Measurements from ENCODE around the gene PPP2R2C. TPM values are rescaled to one million over a fixed set of nuclear protein-coding genes. Genes with fewer than 3 reads are reported as not detected.

PPP2R2C gene
- total RNA-seq, 1 experiment from 2014 or later, result 26.7 TPM

DNA sequence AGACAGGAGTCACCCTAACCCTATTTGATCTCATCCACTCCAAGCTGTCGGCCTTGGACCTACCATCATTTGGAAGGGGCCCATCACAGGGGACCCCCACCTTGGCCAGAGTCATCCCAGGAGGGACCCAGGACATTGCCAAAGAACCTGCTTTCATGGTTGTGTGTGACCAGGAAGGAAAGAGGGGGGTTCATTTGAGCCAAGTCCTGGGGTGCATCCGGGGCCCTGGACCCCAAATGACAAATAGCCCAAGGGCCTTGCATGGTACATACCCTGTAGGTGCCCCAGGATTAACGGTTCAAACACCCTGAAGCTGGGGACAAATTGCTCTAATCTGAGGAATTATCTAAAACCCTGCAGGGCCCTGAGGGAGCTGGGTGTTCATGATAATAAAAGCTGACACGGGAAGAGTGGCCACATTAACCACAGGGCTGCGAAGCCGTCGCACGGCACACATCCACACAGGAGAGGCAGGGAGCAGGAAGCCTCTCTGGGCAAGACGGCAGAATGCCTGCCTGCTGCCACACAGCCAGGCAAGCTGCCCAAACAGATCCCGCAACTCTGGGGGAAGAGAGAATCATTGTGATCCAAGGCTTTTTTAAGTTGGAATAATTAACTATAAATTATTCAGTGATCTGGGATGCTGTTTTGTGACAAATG lies 28.2 kb upstream of the PPP2R2C start:
- H3K27me3 ChIP-seq (ENCODE audit: control insufficient read depth, insufficient read depth, low read length), result no peaks in the 10 kb centered on the region
- H3K9me3 ChIP-seq (ENCODE audit: control insufficient read depth, insufficient read depth, low read depth, low read length), result peaks cover 16% of the 10 kb centered on the region; the same call in 1 of the 2 replicates
- BruUV-seq (replicated peaks), result no TSS peak
- no peak overlapping the region for H3K4me3 ChIP-seq (ENCODE audit: low read depth in 2 of 2, low read length in 2 of 2)
- intact Hi-C loops (cut with micrococcal nuclease; ENCODE audit: unreplicated experiment), result no loop called here
- no peaks in the 10 kb centered on the region for H3K4me1 ChIP-seq (ENCODE audit: control insufficient read depth, insufficient read depth, low read length)
- ChIA-PET CTCF (no interaction called here), POLR2A (no interaction called here)
- H3K27ac ChIP-seq (ENCODE audit: low read length), result no peak overlapping the region
- no peaks in the 10 kb centered on the region for H3K36me3 ChIP-seq (ENCODE audit: control insufficient read depth, insufficient read depth, low read length)
- in situ Hi-C loops (cut with HindIII; ENCODE audit: low pct_unique_long_range_greater_than_20kb, low sequenced_read_pairs), result no loop called here
- no peak for TF ChIP-seq TCF7L2 (IDR thresholded peaks at IDR 0.05; ENCODE audit: low read depth, low read length)
- no peak for TF ChIP-seq POLR2AphosphoS5 (IDR thresholded peaks at IDR 0.05; ENCODE audit: low read depth, low read length)
- no peak for TF ChIP-seq SIN3A (IDR thresholded peaks at IDR 0.05; ENCODE audit: borderline replicate concordance, insufficient read depth, low read depth, low read length)
- TF ChIP-seq, protein P1, sequence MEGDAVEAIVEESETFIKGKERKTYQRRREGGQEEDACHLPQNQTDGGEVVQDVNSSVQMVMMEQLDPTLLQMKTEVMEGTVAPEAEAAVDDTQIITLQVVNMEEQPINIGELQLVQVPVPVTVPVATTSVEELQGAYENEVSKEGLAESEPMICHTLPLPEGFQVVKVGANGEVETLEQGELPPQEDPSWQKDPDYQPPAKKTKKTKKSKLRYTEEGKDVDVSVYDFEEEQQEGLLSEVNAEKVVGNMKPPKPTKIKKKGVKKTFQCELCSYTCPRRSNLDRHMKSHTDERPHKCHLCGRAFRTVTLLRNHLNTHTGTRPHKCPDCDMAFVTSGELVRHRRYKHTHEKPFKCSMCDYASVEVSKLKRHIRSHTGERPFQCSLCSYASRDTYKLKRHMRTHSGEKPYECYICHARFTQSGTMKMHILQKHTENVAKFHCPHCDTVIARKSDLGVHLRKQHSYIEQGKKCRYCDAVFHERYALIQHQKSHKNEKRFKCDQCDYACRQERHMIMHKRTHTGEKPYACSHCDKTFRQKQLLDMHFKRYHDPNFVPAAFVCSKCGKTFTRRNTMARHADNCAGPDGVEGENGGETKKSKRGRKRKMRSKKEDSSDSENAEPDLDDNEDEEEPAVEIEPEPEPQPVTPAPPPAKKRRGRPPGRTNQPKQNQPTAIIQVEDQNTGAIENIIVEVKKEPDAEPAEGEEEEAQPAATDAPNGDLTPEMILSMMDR (IDR thresholded peaks at IDR 0.05), result no peak
- TF ChIP-seq, protein P2, sequence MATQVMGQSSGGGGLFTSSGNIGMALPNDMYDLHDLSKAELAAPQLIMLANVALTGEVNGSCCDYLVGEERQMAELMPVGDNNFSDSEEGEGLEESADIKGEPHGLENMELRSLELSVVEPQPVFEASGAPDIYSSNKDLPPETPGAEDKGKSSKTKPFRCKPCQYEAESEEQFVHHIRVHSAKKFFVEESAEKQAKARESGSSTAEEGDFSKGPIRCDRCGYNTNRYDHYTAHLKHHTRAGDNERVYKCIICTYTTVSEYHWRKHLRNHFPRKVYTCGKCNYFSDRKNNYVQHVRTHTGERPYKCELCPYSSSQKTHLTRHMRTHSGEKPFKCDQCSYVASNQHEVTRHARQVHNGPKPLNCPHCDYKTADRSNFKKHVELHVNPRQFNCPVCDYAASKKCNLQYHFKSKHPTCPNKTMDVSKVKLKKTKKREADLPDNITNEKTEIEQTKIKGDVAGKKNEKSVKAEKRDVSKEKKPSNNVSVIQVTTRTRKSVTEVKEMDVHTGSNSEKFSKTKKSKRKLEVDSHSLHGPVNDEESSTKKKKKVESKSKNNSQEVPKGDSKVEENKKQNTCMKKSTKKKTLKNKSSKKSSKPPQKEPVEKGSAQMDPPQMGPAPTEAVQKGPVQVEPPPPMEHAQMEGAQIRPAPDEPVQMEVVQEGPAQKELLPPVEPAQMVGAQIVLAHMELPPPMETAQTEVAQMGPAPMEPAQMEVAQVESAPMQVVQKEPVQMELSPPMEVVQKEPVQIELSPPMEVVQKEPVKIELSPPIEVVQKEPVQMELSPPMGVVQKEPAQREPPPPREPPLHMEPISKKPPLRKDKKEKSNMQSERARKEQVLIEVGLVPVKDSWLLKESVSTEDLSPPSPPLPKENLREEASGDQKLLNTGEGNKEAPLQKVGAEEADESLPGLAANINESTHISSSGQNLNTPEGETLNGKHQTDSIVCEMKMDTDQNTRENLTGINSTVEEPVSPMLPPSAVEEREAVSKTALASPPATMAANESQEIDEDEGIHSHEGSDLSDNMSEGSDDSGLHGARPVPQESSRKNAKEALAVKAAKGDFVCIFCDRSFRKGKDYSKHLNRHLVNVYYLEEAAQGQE (IDR thresholded peaks at IDR 0.05; ENCODE audit: insufficient read depth in 1 of 2, low read depth in 2 of 2, low read length in 1 of 2), result no peak
- no peak for DNase-seq (ENCODE audit: low read depth, low spot score)
- no peak for ATAC-seq

DNA sequence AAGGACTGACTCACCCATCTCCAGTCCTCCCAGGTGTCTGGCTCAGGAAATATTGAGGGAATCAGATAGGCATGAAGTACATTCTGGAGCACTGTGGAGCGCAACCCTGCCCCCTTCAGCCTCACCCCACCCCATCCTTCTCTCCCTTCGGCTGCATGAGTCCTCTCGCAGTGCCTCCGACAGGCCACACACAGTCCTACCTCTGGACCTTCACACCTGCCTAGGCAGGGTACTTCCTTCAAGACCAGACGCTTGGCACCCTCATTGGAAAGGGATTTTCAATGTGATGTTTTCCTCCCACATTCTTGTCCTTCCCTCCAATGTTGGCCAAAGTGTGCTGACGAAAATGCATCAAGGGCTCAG lies 26.8 kb upstream of the PPP2R2C start:
- Histone ChIP-seq H3K36me3 (ENCODE audit: control insufficient read depth, insufficient read depth, low read length) (no peaks in the 10 kb centered on the region), H3K4me3 (ENCODE audit: low read depth in 2 of 2, low read length in 2 of 2) (no peak overlapping the region), H3K9me3 (ENCODE audit: control insufficient read depth, insufficient read depth, low read depth, low read length) (peaks cover 5% of the 10 kb centered on the region; the same call in 1 of the 2 replicates), H3K27me3 (ENCODE audit: control insufficient read depth, insufficient read depth, low read length) (no peaks in the 10 kb centered on the region), H3K27ac (ENCODE audit: low read length) (no peak overlapping the region), H3K4me1 (ENCODE audit: control insufficient read depth, insufficient read depth, low read length) (no peaks in the 10 kb centered on the region)
- in situ Hi-C loops (cut with HindIII; ENCODE audit: low pct_unique_long_range_greater_than_20kb, low sequenced_read_pairs), result no loop called here
- no TSS peak for BruUV-seq (replicated peaks)
- ChIA-PET POLR2A (no interaction called here), CTCF (no interaction called here)
- intact Hi-C loops (cut with micrococcal nuclease; ENCODE audit: unreplicated experiment), result no loop called here
- TF ChIP-seq, protein P2 (IDR thresholded peaks at IDR 0.05; ENCODE audit: insufficient read depth in 1 of 2, low read depth in 2 of 2, low read length in 1 of 2), result no peak
- TF ChIP-seq, protein P1 (IDR thresholded peaks at IDR 0.05), result no peak
- no peak for TF ChIP-seq SIN3A (IDR thresholded peaks at IDR 0.05; ENCODE audit: borderline replicate concordance, insufficient read depth, low read depth, low read length)
- no peak for TF ChIP-seq TCF7L2 (IDR thresholded peaks at IDR 0.05; ENCODE audit: low read depth, low read length)
- TF ChIP-seq POLR2AphosphoS5 (IDR thresholded peaks at IDR 0.05; ENCODE audit: low read depth, low read length), result no peak
- DNase-seq (ENCODE audit: low read depth, low spot score) (no peak), ATAC-seq (no peak)
